CD4-positive, alpha-beta T cell treated with Interleukin-1 beta for 1 hour (primary cell): ENCODE data around the gene SVOPL.

Source experiments
- DNase-seq, 2 donors: peaks; one replicate each; pipeline ENCODE4 v3.0.0-alpha.2; 2020 to 2022

SVOPL gene

GRCh38 chr7:138555684-138556083, 145.5 kb downstream of the SVOPL start:
- no peak for DNase-seq

- DNase-seq: no peak
Measured at GRCh38 chr7:138554674-138555073, 146.5 kb downstream of the SVOPL start.

GRCh38 chr7:138553805-138554204, 147.4 kb downstream of the SVOPL start:
- DNase-seq: no peak

- DNase-seq: no peak
Measured at GRCh38 chr7:138551102-138551501, 150.1 kb downstream of the SVOPL start.

- DNase-seq: no peak
Measured at GRCh38 chr7:138550337-138550736, 150.8 kb downstream of the SVOPL start.

GRCh38 chr7:138549082-138549481, 152.1 kb downstream of the SVOPL start:
- no peak for DNase-seq

GRCh38 chr7:138546829-138547228, 154.3 kb downstream of the SVOPL start:
- no peak for DNase-seq

GRCh38 chr7:138546064-138546619, 155.0 kb downstream of the SVOPL start:
- DNase-seq: no peak

- no peak for DNase-seq
Measured at GRCh38 chr7:138545123-138545522, 156.0 kb downstream of the SVOPL start.
